Ovary (tissue), 9 donors: ENCODE data around the gene PEPD. TPM values are rescaled to one million over a fixed set of nuclear protein-coding genes. Genes with fewer than 3 reads are reported as not detected.
"Not testable (repeated sequence)": the region's sequence is repeated elsewhere in the genome, so short reads cannot be mapped to it uniquely, and the experiment has no call there.

Experiments used
- DNase-seq, 5 donors: peaks; one replicate each; pipeline ENCODE4 v3.0.0-alpha.2; 2019 to 2020
- H3K27ac ChIP-seq, 2 donors: fragments of 200-600 bp; one replicate each; pipeline versions ENCODE4 v1.5.1 to v1.8.0; 2019 to 2022
- H3K27me3 ChIP-seq: fragments of 200-600 bp; one replicate; pipeline ENCODE4 v1.8.0; 2022
- H3K36me3 ChIP-seq: fragments of 200-600 bp; sonication (generic); one replicate; pipeline ENCODE4 v1.5.1; 2019
- H3K4me1 ChIP-seq: one replicate; pipeline ENCODE4 v1.8.1; 2013; ENCODE audit warnings: mild to moderate bottlenecking, moderate library complexity; ENCODE audit not compliant: insufficient read depth
- H3K4me3 ChIP-seq: fragments of 200-600 bp; sonication (generic); one replicate; pipeline ENCODE4 v1.5.1; 2017
- H3K9me3 ChIP-seq, 2 donors: fragments of 200-600 bp in 1 of 2; sonication (generic) in 1 of 2; one replicate each; pipeline versions ENCODE4 v1.5.1 to v1.8.1; 2013 to 2019; ENCODE audit warnings: mild to moderate bottlenecking in 1 of 2, moderate library complexity in 1 of 2
- CTCF ChIP-seq, 3 donors: fragments of 450-650 bp in 2 of 3; fragments of 200-600 bp in 1 of 3; IDR thresholded peaks; one replicate each; pipeline versions ENCODE4 v1.5.1 to v1.8.0; 2016 to 2022; ENCODE audit warnings: antibody characterized with exemption in 3 of 3, mild to moderate bottlenecking in 1 of 3
- EP300 ChIP-seq: sonication (generic); formaldehyde crosslinking; IDR thresholded peaks from one replicate; pipeline ENCODE4 v1.6.1; 2017; ENCODE audit warnings: antibody characterized with exemption
- POLR2A ChIP-seq: fragments of 450-650 bp; IDR thresholded peaks from one replicate; pipeline ENCODE4 v1.6.1; 2017; ENCODE audit warnings: antibody characterized with exemption, mild to moderate bottlenecking, moderate library complexity
- WGBS, 3 donors: extraction: QIAGEN DNeasy Blood & Tissue Kit in 1 of 3; methylation state at CpG; one replicate each; pipeline versions ENCODE4 v1.1.5 to v1.1.7; 2013 to 2017; 5-methylcytosine and 5-hydroxymethylcytosine counted together
- intact Hi-C, 4 donors: fragments of 100-400 bp; cut with DNase I; formaldehyde crosslinking; loops; one replicate each; pipeline versions ENCODE4 v1.11.0 to v1.15.1; 2022 to 2023
- polyA plus RNA-seq, 2 donors: library from polyadenylated mRNA; stranded (reverse); fragments of 200-250 nt in 1 of 2; fragments of 350-450 nt in 1 of 2; fragmentation: Illumina TruSeq in 1 of 2; extraction: RNeasy Lipid Tissue Mini Kit (QIAGEN cat#74804) in 1 of 2; gene quantifications; one replicate each; pipeline ENCODE4 v1.2.3, GENCODE V29; 2013 to 2014
- total RNA-seq, 7 donors: library from RNA; depleted of rRNA in 2 of 7; stranded (reverse); fragments of >200 nt in 2 of 7; fragmentation: NEBNext Ultra II Directional in 3 of 7; extraction: Animal tissue kit (Norgen Biotek cat#: 25700) in 3 of 7; gene quantifications; one replicate each; pipeline versions ENCODE4 v1.1.0 to v1.2.4, GENCODE V29; 2016 to 2023
- donor health status: DM: no; HTN: no; CAD: no; lungs with moderate emphysema.
- donor health status: DM: no; HTN: no; CAD: no.
- donor health status: Bipolar disorder and iron deficiency.
- donor health status: DM: yes; HTN: yes; CAD: no.
- donor health status: DM: no; HTN: no; CAD: no.
- donor health status: DM: yes; HTN: yes; CAD: no.

PEPD gene
- total and polyA plus RNA-seq, 9 donors, result 38.7 to 66.9 (median 58.9) TPM

- Histone ChIP-seq H3K27me3 (no peaks in the 10 kb centered on the region), H3K9me3 (no peaks in the 10 kb centered on the region), H3K27ac (no peak overlapping the region), H3K36me3 (no peaks in the 10 kb centered on the region), H3K4me3 (no peak overlapping the region), H3K4me1 (peaks cover 8% of the 10 kb centered on the region)
- TF ChIP-seq CTCF (IDR thresholded peaks at IDR 0.05) (no peak), EP300 (no peak), POLR2A (no peak)
- no peak for DNase-seq
- intact Hi-C loops, result no loop called here
- 72 to 79% (median 74%) methylated on average over 7 of the region's 7 CpGs for WGBS, 3 donors
These were observed 41.0 kb upstream of the PEPD start for GRCh38 chr19:33562636-33563035.

- H3K36me3 ChIP-seq, H3K27me3 ChIP-seq, H3K4me3 ChIP-seq, H3K9me3 ChIP-seq, H3K27ac ChIP-seq, H3K4me1 ChIP-seq, DNase-seq, intact Hi-C loops: not testable (repeated sequence)
- 84 to 88% (median 86%) methylated on average over 5 of the region's 5 CpGs for WGBS, 3 donors
These were observed 40.1 kb upstream of the PEPD start for GRCh38 chr19:33561666-33562065.

GRCh38 chr19:33561261-33561660, 39.7 kb upstream of the PEPD start:
- Histone ChIP-seq H3K27me3 (no peaks in the 10 kb centered on the region), H3K36me3 (no peaks in the 10 kb centered on the region), H3K9me3 (no peaks in the 10 kb centered on the region), H3K4me3 (no peak overlapping the region), H3K27ac (no peak overlapping the region), H3K4me1 (peaks cover 6% of the 10 kb centered on the region)
- no peak for DNase-seq
- intact Hi-C loops, result no loop called here
- TF ChIP-seq EP300 (no peak), CTCF (IDR thresholded peaks at IDR 0.05) (no peak), POLR2A (no peak)
- WGBS, 3 donors, result 87 to 92% (median 88%) methylated on average over 6 of the region's 6 CpGs

- 84 to 87% (median 85%) methylated on average over 8 of the region's 8 CpGs for WGBS, 3 donors
- DNase-seq, result no peak
- Histone ChIP-seq H3K4me1 (peaks cover 3% of the 10 kb centered on the region), H3K27ac (no peak overlapping the region), H3K36me3 (no peaks in the 10 kb centered on the region), H3K27me3 (no peaks in the 10 kb centered on the region), H3K4me3 (no peak overlapping the region), H3K9me3 (no peaks in the 10 kb centered on the region)
- no peak for TF ChIP-seq CTCF (IDR thresholded peaks at IDR 0.05)
- no peak for TF ChIP-seq EP300
- no peak for TF ChIP-seq POLR2A
- intact Hi-C loops, result no loop called here
These were observed 38.4 kb upstream of the PEPD start for GRCh38 chr19:33559996-33560395.

GRCh38 chr19:33558856-33559255, 37.3 kb upstream of the PEPD start:
- Histone ChIP-seq H3K4me3 (no peak overlapping the region), H3K27me3 (no peaks in the 10 kb centered on the region), H3K4me1 (no peaks in the 10 kb centered on the region), H3K9me3 (no peaks in the 10 kb centered on the region), H3K27ac (no peak overlapping the region), H3K36me3 (no peaks in the 10 kb centered on the region)
- TF ChIP-seq CTCF (IDR thresholded peaks at IDR 0.05) (no peak), EP300 (no peak), POLR2A (no peak)
- intact Hi-C loops, result no loop called here
- 33 to 46% (median 37%) methylated on average over 9 of the region's 9 CpGs for WGBS, 3 donors
- no peak for DNase-seq
